NB4 (cell line): ENCODE results near the gene RBM10.

Experiments used
- DNase-seq: peaks from one replicate; pipeline ENCODE4 v3.0.0; 2010; ENCODE audit warnings: low read depth
- H3K4me3 ChIP-seq: one replicate; pipeline ENCODE4 v1.5.1; 2011; ENCODE audit warnings: mild to moderate bottlenecking, low read depth, low read length, moderate library complexity
- MYC ChIP-seq: IDR thresholded peaks from 2 replicates; pipeline ENCODE4 v1.6.1; 2011; ENCODE audit warnings: low read depth, low read length
- POLR2A ChIP-seq: IDR thresholded peaks from 2 replicates; pipeline ENCODE4 v1.6.1; 2011; ENCODE audit warnings: mild to moderate bottlenecking; ENCODE audit not compliant: insufficient read length; ENCODE audit errors: extremely low read depth
- TF ChIP-seq, protein P1 (sequence below): IDR thresholded peaks from 2 replicates; pipeline ENCODE4 v1.6.1; 2011; ENCODE audit warnings: low read depth, low read length
- TF ChIP-seq, protein P2 (sequence below): IDR thresholded peaks from one replicate; pipeline ENCODE4 v1.5.1; 2012; ENCODE audit warnings: low read depth, low read length

RBM10 gene

DNA sequence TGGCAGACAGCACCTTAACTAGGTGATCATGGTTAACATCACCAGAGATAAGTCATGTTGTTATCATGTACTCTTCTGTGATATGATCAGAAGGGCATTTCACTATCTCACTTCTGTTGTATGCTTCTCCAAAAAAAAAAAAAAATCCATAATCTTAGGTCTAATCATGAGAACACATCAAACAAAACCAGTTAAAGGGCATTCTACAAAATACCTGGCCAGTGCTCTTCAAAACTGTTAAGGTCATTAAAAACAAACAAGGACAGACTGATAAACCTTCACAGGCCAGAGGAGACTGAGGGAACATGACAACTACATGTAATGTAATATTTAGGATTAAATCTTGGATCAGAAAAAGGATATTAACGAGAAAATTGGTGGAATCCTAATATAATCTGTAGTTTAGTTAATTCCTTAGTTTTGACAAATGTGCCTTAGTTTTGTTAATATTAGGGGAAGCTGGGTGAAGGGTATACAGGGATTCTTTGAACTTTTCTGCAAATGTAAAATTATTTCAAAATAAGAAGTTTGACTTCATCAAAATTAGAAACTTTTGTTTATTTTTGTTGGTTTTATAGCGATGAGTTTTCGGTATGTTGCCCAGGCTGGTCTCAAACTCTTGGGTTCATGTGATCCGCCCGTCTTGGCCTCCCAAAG, 18.0 kb downstream of the RBM10 start:
- H3K4me3 ChIP-seq: no peak overlapping the region
- TF ChIP-seq MYC: no peak
- no peak for TF ChIP-seq POLR2A
- TF ChIP-seq, protein P1, sequence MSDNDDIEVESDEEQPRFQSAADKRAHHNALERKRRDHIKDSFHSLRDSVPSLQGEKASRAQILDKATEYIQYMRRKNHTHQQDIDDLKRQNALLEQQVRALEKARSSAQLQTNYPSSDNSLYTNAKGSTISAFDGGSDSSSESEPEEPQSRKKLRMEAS: no peak
- TF ChIP-seq, protein P2, sequence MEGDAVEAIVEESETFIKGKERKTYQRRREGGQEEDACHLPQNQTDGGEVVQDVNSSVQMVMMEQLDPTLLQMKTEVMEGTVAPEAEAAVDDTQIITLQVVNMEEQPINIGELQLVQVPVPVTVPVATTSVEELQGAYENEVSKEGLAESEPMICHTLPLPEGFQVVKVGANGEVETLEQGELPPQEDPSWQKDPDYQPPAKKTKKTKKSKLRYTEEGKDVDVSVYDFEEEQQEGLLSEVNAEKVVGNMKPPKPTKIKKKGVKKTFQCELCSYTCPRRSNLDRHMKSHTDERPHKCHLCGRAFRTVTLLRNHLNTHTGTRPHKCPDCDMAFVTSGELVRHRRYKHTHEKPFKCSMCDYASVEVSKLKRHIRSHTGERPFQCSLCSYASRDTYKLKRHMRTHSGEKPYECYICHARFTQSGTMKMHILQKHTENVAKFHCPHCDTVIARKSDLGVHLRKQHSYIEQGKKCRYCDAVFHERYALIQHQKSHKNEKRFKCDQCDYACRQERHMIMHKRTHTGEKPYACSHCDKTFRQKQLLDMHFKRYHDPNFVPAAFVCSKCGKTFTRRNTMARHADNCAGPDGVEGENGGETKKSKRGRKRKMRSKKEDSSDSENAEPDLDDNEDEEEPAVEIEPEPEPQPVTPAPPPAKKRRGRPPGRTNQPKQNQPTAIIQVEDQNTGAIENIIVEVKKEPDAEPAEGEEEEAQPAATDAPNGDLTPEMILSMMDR: no peak
- no peak for DNase-seq

DNA sequence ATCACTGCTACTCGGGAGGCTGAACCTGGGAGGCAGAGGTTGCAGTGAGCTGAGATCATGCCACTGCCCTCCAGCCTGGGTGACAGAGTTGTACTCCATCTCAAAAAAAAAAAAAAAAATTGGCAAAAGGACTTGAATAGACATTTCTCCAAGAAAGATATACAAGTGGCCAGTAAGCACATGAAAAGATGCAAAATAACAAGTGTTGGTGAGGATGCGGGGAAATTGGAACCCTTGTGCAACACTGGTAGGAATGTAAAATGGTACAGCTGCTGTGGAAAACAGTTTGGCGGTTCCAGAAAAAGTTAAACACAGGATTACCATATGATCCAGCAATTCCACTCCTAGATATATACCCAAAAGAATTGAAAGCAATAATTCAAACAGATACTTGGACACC, 19.4 kb downstream of the RBM10 start:
- DNase-seq: no peak
- TF ChIP-seq POLR2A: no peak
- no peak for TF ChIP-seq MYC
- TF ChIP-seq, protein P2: no peak
- TF ChIP-seq, protein P1: no peak
- H3K4me3 ChIP-seq: no peak overlapping the region

DNA sequence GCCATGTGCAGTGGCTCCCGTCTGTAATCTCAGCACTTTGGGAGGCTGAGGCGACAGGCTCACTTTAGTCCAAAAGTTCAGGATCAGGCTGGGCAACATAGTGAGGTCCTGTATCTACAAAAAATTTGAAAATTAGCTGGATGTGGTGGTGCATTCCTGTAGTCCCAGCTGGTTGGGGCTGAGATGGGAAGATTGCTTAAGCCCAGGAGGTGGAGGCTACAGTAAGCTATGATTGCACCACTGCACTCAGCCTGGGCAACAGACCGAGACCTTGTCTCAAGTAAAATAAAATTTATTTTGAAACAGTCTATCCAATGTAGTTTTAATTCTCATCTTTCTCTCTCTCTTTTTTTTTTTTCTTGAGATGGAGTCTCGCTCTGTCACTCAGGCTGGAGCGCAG, 21.1 kb downstream of the RBM10 start:
- no peak for DNase-seq
- H3K4me3 ChIP-seq: no peak overlapping the region
- TF ChIP-seq MYC (no peak), POLR2A (no peak)
- TF ChIP-seq, protein P2: no peak
- TF ChIP-seq, protein P1: no peak

DNA sequence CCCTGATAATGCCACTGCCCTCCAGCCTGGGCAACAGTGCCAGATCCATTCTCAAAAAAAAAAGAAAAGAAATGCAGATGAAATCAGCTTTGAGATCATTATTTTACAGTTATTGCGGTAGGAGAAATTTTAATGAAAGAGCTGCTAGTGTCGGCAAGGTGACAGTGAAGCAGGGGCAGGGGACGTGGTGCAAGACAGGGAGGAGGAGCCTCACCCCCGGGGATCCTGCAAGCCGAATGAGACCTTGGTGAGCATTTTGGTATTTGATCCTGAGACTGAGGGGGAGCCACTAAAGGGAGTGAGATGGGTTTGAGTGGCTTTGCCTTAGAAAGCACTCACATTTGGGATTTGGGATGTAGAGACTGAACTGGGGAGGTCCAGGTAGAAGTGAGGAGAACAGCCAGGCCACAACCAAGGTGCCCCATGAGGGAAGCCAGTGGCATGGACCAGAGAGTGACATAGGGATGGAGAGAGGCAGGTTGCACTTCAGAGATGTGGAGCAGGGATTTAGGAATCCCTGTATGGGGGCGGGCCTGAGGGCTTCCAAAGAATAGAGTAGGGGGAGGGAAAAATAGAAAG, 23.6 kb downstream of the RBM10 start:
- no peak for DNase-seq
- TF ChIP-seq, protein P1: no peak
- TF ChIP-seq, protein P2: no peak
- TF ChIP-seq POLR2A (no peak), MYC (no peak)
- H3K4me3 ChIP-seq: no peak overlapping the region

DNA sequence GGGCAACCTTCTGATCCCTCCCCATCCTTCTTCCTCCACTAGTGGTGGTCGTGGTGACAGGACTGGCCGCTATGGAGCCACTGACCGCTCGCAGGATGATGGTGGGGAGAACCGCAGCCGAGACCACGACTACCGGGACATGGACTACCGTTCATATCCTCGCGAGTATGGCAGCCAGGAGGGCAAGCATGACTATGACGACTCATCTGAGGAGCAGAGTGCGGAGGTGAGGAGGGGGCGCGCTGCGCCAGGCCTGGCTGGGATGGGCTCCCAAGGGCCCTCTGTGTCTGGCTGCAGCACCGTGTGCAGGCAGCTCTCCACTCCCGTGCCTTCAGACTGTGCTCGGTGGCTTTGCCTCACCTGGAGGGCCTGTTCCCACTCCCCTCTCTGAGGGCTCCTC, 24.3 kb downstream of the RBM10 start:
- DNase-seq: no peak
- H3K4me3 ChIP-seq: no peak overlapping the region
- TF ChIP-seq MYC (no peak), POLR2A (no peak)
- TF ChIP-seq, protein P1: no peak
- TF ChIP-seq, protein P2: no peak
